Esophagus squamous epithelium (tissue), 4 donors: ENCODE results near the gene LNPEP.

Source experiments
- POLR2A ChIP-seq, 4 donors: fragments of 450-650 bp; IDR thresholded peaks; one replicate each; pipeline ENCODE4 v1.6.1; 2017; ENCODE audit warnings: antibody characterized with exemption in 4 of 4, mild to moderate bottlenecking in 4 of 4, moderate library complexity in 3 of 4
- TF ChIP-seq, protein P1 (sequence below), 6 experiments: fragments of 450-650 bp in 4 of 6; fragments of 200-600 bp in 2 of 6; sonication (generic) in 2 of 6; IDR thresholded peaks; one replicate each; pipeline ENCODE4 v1.5.1; 2016 to 2019; ENCODE audit warnings: antibody characterized with exemption in 6 of 6, mild to moderate bottlenecking in 4 of 6, moderate library complexity in 4 of 6

DNA sequence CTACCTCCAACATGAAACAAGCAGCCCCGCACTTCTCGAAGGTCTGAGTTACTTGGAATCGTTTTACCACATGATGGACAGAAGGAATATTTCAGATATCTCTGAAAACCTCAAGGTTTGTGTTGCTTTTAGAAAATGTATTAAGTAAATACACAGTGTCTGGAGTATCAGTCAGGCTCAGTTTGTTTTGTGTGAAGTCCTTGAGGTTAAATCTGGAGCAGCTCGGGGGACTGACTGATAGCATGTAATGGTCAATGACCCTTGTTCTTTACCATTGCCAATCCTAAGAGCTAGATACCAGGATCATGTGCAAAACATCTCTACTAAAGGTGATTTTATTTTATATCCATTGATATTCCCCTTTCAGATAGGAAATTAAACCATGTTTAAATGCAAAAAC is 26.9 kb upstream of the LNPEP start:
- no peak for TF ChIP-seq POLR2A (IDR thresholded peaks at IDR 0.05)
- TF ChIP-seq, protein P1, sequence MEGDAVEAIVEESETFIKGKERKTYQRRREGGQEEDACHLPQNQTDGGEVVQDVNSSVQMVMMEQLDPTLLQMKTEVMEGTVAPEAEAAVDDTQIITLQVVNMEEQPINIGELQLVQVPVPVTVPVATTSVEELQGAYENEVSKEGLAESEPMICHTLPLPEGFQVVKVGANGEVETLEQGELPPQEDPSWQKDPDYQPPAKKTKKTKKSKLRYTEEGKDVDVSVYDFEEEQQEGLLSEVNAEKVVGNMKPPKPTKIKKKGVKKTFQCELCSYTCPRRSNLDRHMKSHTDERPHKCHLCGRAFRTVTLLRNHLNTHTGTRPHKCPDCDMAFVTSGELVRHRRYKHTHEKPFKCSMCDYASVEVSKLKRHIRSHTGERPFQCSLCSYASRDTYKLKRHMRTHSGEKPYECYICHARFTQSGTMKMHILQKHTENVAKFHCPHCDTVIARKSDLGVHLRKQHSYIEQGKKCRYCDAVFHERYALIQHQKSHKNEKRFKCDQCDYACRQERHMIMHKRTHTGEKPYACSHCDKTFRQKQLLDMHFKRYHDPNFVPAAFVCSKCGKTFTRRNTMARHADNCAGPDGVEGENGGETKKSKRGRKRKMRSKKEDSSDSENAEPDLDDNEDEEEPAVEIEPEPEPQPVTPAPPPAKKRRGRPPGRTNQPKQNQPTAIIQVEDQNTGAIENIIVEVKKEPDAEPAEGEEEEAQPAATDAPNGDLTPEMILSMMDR (IDR thresholded peaks at IDR 0.05), result no peak
